GM19238 (cell line): ENCODE results near the gene DOK6.

ENCODE experiments used
- DNase-seq: peaks from one replicate; pipeline ENCODE4 v3.0.0; 2011; ENCODE audit warnings: low spot score; ENCODE audit not compliant: insufficient read length

DOK6 gene

GRCh38 chr18:69736730-69737129, 336.0 kb downstream of the DOK6 start:
- no peak for DNase-seq

DNA sequence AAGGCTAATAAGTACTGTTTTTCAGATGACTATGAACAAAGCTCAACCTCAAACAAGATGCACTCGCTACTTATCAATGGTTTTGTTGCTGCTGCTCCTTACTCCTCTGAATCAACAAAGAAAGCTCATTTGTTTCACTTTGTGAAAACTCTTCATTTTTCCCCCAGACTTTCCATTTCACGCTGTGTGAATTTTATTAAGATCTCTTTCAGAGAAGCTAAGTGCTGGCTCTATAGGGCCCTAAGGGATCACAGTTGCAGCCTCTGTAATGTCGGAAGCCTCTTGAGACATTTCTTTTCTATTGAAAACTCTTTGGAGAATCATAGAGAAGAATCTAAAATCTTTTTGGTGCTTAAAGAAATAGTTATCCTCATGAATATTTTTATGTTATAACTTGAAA, 337.2 kb downstream of the DOK6 start:
- DNase-seq, result no peak

- DNase-seq, result no peak
Observed at GRCh38 chr18:69747388-69747787, 346.7 kb downstream of the DOK6 start.

DNA sequence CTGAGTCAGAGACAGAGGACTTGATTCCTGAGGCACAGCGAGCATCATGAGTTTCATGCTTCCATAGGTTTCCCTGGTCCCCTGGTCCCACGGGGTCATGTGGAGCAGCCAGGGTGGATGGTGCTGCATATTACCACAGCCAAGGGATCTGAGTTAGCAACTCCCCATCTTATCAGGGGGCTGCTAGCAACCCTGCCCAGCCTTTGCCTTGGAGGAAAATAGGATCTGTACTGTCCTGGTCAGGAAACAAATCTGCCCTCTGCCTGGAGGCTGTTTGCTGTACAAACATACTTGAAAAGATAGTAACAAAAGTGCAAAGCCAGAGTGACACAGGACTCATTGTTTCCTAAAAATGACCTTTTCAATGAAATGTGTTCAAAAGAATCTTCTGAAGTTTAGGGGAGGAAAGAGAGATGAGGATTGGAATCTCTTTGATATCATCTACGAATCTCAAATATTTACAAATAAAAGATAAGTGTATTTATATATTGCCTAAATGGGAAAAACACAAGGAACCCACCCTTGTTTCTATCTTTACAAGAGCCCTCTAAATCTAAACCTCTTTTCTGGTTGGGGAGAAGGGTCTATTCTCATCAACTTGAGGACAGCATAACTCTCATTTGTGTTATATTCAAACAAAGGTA, 352.2 kb downstream of the DOK6 start:
- DNase-seq, result no peak

DNA sequence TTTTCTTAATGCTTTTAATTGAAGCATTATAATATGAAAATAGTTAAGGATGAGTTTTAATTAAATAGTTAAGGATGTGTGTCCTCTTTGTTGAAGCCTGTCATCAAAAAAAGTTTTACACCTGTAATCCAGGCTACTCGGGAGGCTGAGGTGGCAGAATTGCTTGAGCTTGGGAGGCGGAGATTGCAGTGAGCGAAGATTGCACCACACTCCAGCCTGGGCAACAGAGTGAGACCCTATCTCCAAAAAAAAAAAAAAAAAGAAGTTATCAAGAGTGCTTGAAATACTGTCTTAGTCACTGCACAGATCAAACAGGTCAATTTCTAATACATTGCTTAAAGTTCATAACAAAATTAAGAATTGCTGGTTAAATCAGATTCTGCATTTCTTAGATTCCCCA, 353.4 kb downstream of the DOK6 start:
- no peak for DNase-seq

- DNase-seq, result no peak
Observed at GRCh38 chr18:69755041-69755440, 354.4 kb downstream of the DOK6 start.

- DNase-seq, result no peak
Observed at GRCh38 chr18:69755856-69756496, 355.3 kb downstream of the DOK6 start.

DNA sequence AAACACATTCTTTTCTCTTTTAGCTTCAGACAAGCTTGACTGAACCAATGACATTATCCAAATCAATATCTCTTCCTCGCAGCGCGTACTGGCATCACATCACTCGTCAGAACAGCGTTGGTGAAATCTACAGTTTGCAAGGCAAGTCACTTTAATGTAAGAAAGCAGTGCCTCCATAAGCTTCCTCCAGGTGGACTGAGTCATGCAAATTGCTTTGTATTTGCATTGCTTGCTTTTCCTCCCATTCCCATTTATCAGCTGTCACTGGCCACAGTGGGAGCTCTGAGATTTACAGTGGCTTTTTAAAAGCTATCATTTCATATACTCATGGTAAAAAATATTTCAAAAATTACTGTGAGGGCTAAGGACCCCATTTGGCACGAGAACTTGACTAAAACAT, 357.0 kb downstream of the DOK6 start:
- no peak for DNase-seq

DNA sequence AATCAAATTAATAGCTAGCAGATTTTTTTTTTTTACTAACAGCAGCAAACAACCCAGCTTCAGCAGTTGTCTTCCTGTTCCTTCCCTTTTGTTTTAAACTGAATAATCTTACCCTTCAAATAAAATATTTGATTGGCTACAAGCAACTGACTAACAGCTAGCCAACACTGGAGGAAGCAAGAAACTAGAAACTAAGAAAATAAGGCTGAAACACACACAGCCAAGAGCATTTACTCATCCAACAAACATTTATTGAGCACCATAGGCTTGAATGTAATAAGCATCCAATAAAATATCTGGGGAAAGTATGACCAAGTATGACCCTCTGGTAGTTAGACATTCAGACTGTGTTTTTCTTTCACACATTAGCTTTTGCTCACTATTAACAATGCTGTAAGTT, 357.8 kb downstream of the DOK6 start:
- no peak for DNase-seq

DNA sequence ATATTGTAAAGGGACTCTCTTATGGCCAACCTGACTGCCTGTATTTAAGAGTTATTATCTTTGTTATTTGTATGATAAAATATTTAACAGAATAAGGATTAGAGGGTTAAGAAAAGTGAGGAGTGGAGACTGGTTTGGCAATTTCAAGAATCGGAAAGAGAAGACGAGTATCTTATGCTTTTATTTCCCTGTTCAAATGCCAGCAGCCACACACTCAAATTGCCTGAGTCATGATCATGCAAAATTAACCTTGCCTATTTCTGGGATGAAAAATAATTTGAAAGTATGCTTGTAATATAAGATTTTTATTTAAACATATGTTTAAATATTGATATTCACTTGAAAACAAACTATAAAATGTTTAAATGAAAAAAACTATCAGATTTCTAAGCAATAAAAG, 358.4 kb downstream of the DOK6 start:
- no peak for DNase-seq

DNA sequence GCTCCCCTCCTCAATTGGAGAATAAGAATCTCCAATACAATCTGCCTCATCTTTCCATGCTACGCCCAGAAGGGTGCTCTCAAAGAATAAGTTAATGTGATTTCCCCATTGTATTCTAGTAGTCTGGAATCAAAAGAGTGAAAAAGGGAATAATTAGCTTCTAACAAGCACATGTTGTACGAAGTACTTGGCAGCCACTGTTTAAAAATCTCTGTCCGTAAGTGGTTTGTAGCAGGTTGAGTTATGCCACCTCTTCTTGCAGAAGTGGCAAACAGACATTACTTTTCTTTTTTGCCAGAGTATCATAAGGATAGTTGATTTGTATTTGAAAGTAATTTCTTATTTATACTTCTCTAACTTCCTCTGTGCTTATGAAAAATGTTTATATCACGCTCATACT, 362.3 kb downstream of the DOK6 start:
- no peak for DNase-seq

GRCh38 chr18:69763821-69764220, 363.1 kb downstream of the DOK6 start:
- DNase-seq, result no peak

GRCh38 chr18:69770238-69770637, 369.6 kb downstream of the DOK6 start:
- DNase-seq, result no peak

DNA sequence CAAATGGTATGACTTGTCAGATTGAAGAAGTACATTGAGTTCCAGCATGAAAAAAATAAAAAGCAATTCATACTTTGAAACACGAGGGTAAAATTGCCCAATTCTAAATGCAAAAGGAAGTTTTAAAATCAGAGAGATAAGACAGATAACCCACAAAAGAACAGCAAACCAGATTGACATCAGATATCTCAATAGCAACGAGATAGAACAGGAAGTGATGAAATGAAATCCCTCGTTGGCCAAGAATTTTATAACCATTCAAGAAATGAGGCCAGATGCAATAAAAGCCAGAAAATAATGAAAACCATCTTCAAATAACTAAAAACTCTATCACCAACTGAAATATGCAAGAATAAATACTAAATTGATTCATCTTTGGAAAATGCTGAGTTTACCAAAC, 374.1 kb downstream of the DOK6 start:
- no peak for DNase-seq

GRCh38 chr18:69777248-69777647, 376.6 kb downstream of the DOK6 start:
- DNase-seq, result no peak

- DNase-seq, result no peak
Observed at GRCh38 chr18:69778680-69779079, 378.0 kb downstream of the DOK6 start.

GRCh38 chr18:69780851-69781250, 380.2 kb downstream of the DOK6 start:
- DNase-seq, result no peak

DNA sequence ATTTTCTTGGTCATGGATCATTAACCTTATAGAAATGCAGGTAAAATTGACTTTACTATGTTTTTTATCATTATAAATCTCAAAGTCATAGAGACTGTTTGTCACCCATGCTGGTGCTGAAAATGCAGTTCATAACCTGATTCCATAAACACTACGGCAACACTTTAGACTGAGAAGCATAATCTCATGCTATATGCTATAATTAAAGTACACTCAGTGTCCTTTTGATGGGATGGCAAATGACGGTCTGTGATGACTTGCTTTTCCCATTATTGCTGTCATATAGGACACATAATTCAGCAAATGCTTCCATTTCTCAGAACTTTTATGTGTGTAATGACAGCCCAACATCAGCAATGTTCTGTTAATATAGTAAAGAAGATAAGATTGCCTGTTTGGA, 384.1 kb downstream of the DOK6 start:
- no peak for DNase-seq

- DNase-seq, result no peak
Observed at GRCh38 chr18:69785466-69785865, 384.8 kb downstream of the DOK6 start.

DNA sequence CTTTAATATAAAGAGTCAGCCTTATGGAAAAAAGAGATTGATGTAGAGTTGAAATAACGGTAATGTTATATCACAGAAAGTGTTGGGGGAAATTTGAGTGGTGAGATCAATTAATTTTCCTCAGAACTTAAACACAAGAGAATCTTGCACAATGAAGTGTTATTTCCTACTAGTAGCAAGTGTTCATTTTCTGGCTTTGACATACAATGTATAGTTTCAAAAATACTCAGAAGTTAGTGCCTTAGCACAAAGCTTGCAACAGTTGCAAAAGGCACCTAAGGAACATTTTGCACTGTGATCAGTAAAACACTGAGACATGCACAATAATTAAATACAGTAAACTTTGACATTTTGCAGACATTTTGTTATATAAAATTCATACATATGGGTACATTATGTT, 385.7 kb downstream of the DOK6 start:
- no peak for DNase-seq

- DNase-seq, result no peak
Observed at GRCh38 chr18:69787825-69788547, 387.3 kb downstream of the DOK6 start.

GRCh38 chr18:69789794-69790193, 389.1 kb downstream of the DOK6 start:
- no peak for DNase-seq

GRCh38 chr18:69790649-69791048, 390.0 kb downstream of the DOK6 start:
- no peak for DNase-seq
